GM19467 (cell line): ENCODE results near the gene CST8.

ENCODE experiments used
- ATAC-seq: cut with Tn5 transposase; IDR thresholded peaks from one replicate; pipeline ENCODE4 v1.9.1; 2021; ENCODE audit warnings: mild to moderate bottlenecking, moderate library complexity; ENCODE audit not compliant: unreplicated experiment

CST8 gene

GRCh38 chr20:23475395-23475794 is 15.5 kb upstream of the CST8 start:
- ATAC-seq: no peak

DNA sequence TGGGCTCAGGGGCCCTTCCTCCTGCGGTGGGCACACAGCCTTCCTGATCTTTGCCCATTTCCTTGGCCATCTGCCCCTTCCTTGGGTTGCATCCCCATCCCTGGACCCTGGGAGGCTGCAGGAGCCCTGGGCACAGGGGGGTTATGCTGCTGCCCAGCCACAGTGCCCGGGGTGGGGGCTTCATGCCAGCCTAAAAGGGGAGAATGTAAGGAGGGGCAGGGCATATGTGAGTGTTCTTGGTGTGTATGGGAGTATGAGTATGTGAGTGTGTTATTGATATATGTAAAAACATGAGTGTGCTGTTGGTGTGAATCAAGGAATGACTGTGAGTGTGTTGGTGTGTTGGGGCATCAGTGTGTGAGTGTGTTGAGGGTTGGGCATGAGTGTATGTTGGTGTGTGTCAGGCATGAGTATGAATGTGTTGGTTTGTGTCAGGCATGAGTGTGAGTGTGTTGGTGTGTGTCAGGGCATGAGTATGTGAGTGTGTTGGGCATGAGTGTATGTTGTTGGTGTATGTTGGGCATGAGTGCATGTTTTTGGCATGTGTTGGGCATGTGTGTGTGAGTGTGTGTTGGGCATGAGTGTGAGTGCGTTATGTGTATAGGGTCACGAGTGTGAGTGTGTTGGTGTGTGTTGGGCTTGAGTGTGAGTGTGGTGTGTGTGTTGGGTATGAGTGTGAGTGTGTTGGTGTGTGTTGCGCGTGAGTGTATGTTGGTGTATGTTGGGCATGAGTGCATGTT is 14.7 kb upstream of the CST8 start:
- ATAC-seq: no peak

DNA sequence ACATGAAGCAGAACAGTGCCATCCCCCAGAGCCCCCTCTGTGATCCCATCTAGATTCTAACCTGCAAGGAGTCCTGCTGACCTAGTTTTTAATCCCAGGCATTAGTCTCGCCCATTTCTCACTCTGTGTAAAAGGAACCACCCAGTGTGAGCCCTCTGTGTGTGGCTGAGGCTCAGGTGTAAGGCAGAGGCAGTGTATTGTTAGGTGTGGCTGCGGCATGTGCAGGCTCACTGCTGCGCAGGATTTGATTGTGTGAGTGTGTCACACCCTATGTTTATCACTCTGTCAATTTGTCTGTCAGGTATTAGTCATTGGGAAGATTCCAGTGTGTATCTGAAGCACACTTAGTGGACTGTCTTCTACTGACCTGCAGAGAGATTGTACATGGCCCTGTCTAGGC is 13.7 kb upstream of the CST8 start:
- ATAC-seq: no peak

- no peak for ATAC-seq
Measured at GRCh38 chr20:23479043-23479442, 11.9 kb upstream of the CST8 start.

DNA sequence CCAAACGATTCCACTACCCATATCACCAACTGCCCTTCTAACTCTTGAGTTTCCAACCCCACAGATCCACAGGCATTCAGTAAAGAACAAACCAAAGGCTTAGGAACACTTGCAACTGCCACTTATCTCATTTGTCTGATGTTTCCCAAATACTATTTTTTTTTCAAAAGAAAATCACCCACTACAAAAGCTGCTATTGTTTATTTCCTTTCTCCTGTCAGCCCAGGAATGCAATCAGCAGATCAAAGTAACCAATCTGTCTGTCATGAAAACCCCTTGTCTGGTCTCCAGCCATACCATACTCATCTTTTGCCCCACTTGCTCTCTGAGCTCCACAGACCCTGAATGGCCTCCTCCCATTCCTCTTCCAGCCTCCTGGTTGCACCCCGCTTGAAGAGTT is 8.8 kb upstream of the CST8 start:
- ATAC-seq: no peak

GRCh38 chr20:23484081-23484480 is 6.8 kb upstream of the CST8 start:
- ATAC-seq: no peak

- ATAC-seq: no peak
Measured at GRCh38 chr20:23488470-23488869, 2.4 kb upstream of the CST8 start.

- ATAC-seq: no peak
Measured at GRCh38 chr20:23488996-23489395, 1.9 kb upstream of the CST8 start.

- no peak for ATAC-seq
Measured at GRCh38 chr20:23492292-23492691, 1.4 kb downstream of the CST8 start.

- ATAC-seq: no peak
Measured at GRCh38 chr20:23493172-23493772, 2.4 kb downstream of the CST8 start.

DNA sequence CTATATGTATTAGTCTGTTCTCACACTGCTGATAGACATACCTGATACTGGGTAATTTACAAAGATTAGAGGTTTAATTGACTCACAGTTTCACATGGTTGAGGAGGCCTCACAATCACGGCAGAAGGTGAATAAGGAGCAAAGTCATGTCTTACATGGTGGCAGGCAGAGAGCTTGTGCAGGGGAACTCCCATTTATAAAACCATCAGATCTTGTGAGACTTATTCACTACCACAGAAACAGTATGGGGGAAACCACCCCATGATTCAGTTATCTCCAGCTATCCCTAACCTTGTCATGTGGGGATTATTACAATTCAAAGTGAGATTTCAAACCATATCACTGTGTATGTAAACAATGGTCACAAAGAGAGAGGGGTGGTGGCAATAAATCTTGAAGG is 6.6 kb downstream of the CST8 start:
- ATAC-seq: no peak

GRCh38 chr20:23501926-23502325 is 11.0 kb downstream of the CST8 start:
- no peak for ATAC-seq

- ATAC-seq: no peak
Measured at GRCh38 chr20:23503649-23504048, 12.7 kb downstream of the CST8 start.

DNA sequence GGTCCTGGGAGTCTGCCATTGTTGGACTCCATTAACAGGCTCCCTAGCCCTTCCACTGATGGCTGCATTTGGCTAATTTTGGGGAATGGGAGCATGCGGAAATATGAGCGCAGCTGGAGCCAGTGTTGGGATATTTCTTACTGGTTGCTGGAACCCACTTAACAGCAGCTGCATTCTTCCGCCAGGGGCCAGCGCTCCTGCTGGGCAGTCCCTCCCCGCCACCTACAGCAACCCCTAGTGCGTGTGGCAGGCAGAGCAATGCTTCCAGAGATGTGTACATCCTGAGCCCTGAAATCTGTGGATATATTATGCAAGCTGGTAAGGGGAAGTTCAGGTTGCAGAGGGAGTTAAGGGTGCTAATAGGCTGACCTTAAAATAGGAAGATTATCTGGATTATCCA is 16.4 kb downstream of the CST8 start:
- no peak for ATAC-seq

DNA sequence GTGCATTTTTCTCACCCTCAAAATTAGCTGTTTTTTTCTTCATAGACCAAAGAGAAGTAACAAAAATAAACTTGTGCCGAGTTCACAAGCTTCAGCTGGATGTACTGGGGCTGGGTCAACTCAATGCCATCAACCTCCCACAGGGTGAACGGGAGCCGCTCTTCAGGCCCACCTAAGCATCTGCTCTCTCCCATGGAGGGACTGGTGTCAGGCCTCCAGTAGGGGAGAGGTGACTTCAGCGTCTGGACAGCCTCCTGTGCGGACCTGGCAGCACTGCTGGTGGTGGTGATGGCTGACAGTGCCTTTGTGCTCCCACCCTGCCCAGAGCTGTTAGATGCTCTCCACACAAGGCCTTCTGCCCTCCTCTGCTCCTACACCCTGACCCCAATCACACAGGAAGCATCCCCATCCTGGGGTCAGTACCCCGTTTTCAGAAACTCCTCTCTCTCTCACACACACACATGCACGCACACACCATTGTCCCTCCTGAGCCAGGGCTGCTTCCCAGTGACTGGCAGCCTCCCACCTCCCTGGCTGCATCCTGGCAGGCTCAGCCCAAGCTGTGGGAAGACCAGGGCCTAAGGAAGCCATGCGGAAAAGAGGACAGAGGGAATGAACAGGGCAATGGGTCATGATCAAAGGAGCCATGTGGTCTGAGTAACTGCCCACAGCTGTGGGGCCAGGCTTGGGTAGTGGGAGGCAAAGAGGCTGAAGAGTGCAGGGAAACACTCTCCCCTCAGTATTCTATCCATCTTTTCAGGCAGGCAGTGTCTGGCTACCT is 17.7 kb downstream of the CST8 start:
- no peak for ATAC-seq

DNA sequence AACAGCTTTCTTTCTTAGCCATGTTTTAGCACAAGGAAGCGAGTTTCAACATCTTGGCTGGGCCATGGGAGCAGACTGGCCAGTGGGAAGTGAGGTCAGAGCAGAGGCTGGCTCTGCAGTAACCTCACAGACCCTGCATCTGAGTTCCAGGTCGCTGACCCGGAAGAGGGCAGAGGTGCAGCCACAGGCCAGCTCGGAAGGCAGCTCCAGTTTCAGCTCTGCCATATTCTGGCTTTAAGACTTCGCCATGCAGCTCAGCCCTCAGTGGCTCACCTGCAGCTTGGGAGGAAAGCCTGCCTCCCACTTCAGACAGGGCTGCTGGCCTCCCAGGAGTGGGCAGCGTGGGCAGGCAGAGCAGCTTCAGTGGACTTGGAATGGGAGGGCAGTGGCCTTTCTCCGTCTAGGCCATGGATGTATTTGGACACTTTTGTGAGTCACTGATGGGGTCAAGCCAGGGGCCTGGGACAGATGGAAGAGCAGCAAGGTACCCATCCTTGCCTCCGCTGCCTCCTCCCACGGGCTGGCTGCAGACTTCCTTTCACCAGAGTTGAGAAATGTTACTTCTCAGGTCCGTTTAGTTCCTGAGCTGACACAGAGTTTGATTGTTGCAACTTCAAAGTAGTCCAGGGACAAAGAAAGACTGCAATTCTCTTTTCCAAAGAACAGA is 18.5 kb downstream of the CST8 start:
- ATAC-seq: no peak

DNA sequence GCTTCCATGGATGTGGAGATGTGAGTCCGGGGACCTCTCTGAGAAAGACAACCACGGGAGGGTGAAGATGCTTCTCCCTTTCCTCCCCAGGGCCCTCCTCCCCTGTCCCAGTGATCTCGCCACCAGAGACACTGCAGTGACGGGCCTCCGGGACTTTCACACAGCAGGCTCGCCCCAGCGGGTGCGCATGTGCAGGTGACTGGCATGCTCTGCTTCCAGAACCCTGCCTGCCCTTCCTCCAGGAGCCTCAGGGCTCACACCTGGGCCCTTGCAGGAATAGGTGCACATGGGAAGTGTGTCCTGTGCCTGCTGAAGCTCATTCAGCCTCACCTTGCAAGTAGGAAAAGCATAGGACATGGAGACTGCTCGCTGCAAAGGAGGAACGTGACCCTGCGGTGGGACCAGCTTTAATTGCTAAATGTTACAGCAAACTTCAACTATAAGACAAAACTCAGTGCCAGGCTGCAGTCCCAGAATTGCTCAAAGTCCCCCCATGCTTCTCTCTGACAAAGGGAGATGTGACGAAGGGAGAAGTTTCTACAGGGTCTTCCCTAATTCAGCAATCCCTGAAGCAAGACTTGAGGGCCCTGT is 19.2 kb downstream of the CST8 start:
- ATAC-seq: no peak

GRCh38 chr20:23513164-23513563 is 22.2 kb downstream of the CST8 start:
- ATAC-seq: peak; percentile 74

GRCh38 chr20:23514848-23515247 is 23.9 kb downstream of the CST8 start:
- no peak for ATAC-seq

DNA sequence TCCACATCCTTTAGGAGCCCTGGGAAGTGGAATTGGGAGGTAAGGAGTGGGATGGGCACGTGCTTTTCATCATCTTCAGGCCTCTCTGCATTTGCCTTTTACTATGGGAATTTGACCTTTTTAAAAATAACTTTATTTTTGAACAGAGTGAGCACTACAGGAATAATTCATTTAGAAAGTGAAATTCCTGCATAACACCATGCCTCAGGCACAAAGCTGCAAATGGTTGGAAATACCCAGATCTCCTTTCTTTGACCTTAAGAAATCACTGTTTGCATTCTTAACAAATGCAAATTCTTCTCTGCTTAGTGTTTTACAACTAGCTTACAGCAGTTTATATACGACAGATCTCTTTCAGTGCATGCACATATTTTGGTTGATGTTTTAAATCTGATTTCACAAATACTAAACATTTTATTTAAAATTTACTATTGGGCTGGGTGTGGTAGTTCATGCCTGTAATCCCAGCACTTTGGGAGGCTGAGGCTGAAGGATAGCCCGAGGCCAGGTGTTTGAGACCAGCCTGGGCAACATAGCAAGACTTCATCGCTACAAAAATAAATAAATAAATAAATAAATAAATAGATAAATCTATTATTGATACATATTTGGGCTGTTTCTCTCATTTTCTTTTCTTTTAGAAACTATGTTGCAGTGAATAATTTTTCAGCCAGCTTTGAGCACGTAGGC is 24.5 kb downstream of the CST8 start:
- ATAC-seq: no peak

GRCh38 chr20:23517719-23518118 is 26.8 kb downstream of the CST8 start:
- no peak for ATAC-seq
